OCI-LY7 (cell line): ENCODE data around the gene SLC25A17. TPM values are rescaled to one million over a fixed set of nuclear protein-coding genes. Genes with fewer than 3 reads are reported as not detected.
A peak's percentile ranks its signal among the peaks of the same experiment; 100 is the strongest.

Source experiments
- BruUV-seq: library from RNA; stranded (reverse); fragments of 400-500 nt; replicated peaks from 2 replicates; lab custom pipeline; 2021; lab: Mats Ljungman, UMichigan
- CTCF ChIA-PET: fragments of 300-600 bp; sonication (Branson Sonifier 250); formaldehyde crosslinking; loops from one replicate; lab custom pipeline; 2022; ENCODE audit warnings: antibody characterized with exemption; ENCODE audit not compliant: unreplicated experiment; lab: Charles Lee
- POLR2A ChIA-PET: fragments of 300-600 bp; sonication (Branson Sonifier 250); formaldehyde crosslinking; loops from one replicate; lab custom pipeline; 2022; ENCODE audit warnings: antibody characterized with exemption; lab: Charles Lee
- DNase-seq: peaks from one replicate; pipeline ENCODE4 v3.0.0-alpha.2; 2015; ENCODE audit warnings: low spot score
- H2AFZ ChIP-seq: fragments of 200-600 bp; sonication (generic), shearing (Covaris generic); 2 replicates; pipeline ENCODE4 v1.6.1; 2014; ENCODE audit warnings: mild to moderate bottlenecking, antibody characterized with exemption, low read length, moderate library complexity
- H3K27ac ChIP-seq: fragments of 200-600 bp; sonication (generic); 2 replicates; pipeline ENCODE4 v1.5.1; 2014; ENCODE audit warnings: mixed run types, low read depth, mild to moderate bottlenecking, moderate library complexity, low read length, inconsistent platforms; ENCODE audit not compliant: poor library complexity, severe bottlenecking
- H3K36me3 ChIP-seq: fragments of 200-600 bp; sonication (generic); 2 replicates; pipeline ENCODE4 v1.6.1; 2014; ENCODE audit warnings: mild to moderate bottlenecking, antibody characterized with exemption, low read length, moderate library complexity, mixed read lengths; ENCODE audit not compliant: insufficient read depth
- H3K4me1 ChIP-seq: fragments of 200-600 bp; sonication (generic); 2 replicates; pipeline ENCODE4 v1.5.1; 2014; ENCODE audit warnings: mild to moderate bottlenecking, low read length; ENCODE audit not compliant: insufficient read depth, poor library complexity, severe bottlenecking
- H3K4me2 ChIP-seq: fragments of 200-600 bp; sonication (generic); 2 replicates; pipeline ENCODE4 v1.6.1; 2014; ENCODE audit warnings: mild to moderate bottlenecking, low read length
- H3K4me3 ChIP-seq: fragments of 200-600 bp; sonication (generic); 2 replicates; pipeline ENCODE4 v1.5.1; 2014; ENCODE audit warnings: mild to moderate bottlenecking, low read depth, low read length; ENCODE audit not compliant: poor library complexity, severe bottlenecking
- H3K79me2 ChIP-seq: fragments of 200-600 bp; sonication (generic); 2 replicates; pipeline ENCODE4 v1.6.1; 2016; ENCODE audit warnings: low read depth, mild to moderate bottlenecking, low read length, moderate library complexity, mixed read lengths; ENCODE audit not compliant: insufficient read depth
- H3K9me2 ChIP-seq: fragments of 200-600 bp; sonication (generic); 2 replicates; pipeline ENCODE4 v1.6.1; 2016; ENCODE audit warnings: mild to moderate bottlenecking, low read length, mixed read lengths; ENCODE audit not compliant: insufficient read depth
- H3K9me3 ChIP-seq: fragments of 200-600 bp; sonication (generic); 2 replicates; pipeline ENCODE4 v1.6.1; 2014; ENCODE audit warnings: mild to moderate bottlenecking, mixed run types, low read length, mixed read lengths
- H4K20me1 ChIP-seq: fragments of 200-600 bp; sonication (generic); 2 replicates; pipeline ENCODE4 v1.6.1; 2014; ENCODE audit warnings: mild to moderate bottlenecking, antibody characterized with exemption, low read length, moderate library complexity, mixed read lengths; ENCODE audit not compliant: insufficient read depth
- CTCF ChIP-seq: fragments of 200-600 bp; sonication (generic); conservative IDR thresholded peaks from 2 replicates; pipeline ENCODE4 v1.5.1; 2014; ENCODE audit warnings: mild to moderate bottlenecking, antibody characterized with exemption, low read length, moderate library complexity, mixed read lengths
- EZH2phosphoT487 ChIP-seq: fragments of 200-600 bp; sonication (generic); IDR thresholded peaks from 2 replicates; pipeline ENCODE4 v1.6.1; 2018; ENCODE audit warnings: low read depth, borderline replicate concordance, mild to moderate bottlenecking, mixed run types, antibody characterized with exemption, low read length, moderate library complexity, mixed read lengths
- intact Hi-C: fragments of 100-400 bp; cut with micrococcal nuclease; formaldehyde crosslinking; loops from one replicate; pipeline ENCODE4 v1.10.0; 2022; ENCODE audit not compliant: unreplicated experiment
- total RNA-seq, 2 experiments: library from RNA; depleted of rRNA in 1 of 2; stranded (reverse); fragments of >200 nt in 1 of 2; shearing (Covaris generic) in 1 of 2; gene quantifications; 2 replicates each; pipeline ENCODE4 v1.2.3, GENCODE V29; 2014 to 2022

Gene SLC25A17
- total RNA-seq, 2 experiments from 2014 or later: 25.9 to 37.9 TPM

GRCh38 chr22:40729284-40729683 lies 89.9 kb downstream of the SLC25A17 start:
- Histone ChIP-seq H3K4me2 (no peak overlapping the region), H2AFZ (peak overlapping the region; percentile 76; the same call in 1 of the 2 replicates), H3K9me2 (no peaks in the 10 kb centered on the region), H3K4me3 (no peak overlapping the region), H3K27ac (no peak overlapping the region), H3K4me1 (peaks cover 41% of the 10 kb centered on the region), H4K20me1 (no peaks in the 10 kb centered on the region), H3K36me3 (no peaks in the 10 kb centered on the region), H3K9me3 (no peaks in the 10 kb centered on the region), H3K79me2 (no peaks in the 10 kb centered on the region)
- no peak for TF ChIP-seq CTCF
- no peak for TF ChIP-seq EZH2phosphoT487
- BruUV-seq: no TSS peak
- no peak for DNase-seq
- ChIA-PET CTCF (no interaction called here), POLR2A (interaction anchor here (0.6 to 1.3 kb wide), 2 partner anchors 18 to 93 kb away, joined by 3 to 4 read pairs; no protein-coding TSS in a partner anchor)
- intact Hi-C loops: no loop called here

DNA sequence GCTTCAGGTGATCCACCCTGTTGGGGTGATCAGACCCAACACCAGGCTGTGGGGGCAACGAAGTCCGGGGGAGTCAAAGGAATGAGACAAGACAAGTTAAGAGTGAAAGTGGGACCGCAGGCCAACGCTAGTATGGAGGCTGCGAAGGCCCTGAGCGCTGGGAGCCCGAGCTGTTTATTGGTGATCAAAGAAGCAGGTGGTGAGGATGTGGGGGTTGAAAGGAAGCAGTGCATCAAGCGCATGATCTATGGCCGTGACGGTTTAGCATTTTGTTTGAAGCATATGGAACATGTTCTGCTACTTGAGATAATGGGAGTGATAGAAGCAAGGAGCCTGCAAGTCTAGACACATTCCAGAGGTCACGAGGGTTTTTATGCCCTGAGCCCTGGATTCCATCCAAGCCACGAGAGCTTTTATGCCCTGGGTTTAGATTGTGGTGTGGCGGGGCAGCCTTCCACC lies 90.4 kb downstream of the SLC25A17 start:
- Histone ChIP-seq H3K4me3 (no peak overlapping the region), H4K20me1 (no peaks in the 10 kb centered on the region), H3K9me2 (no peaks in the 10 kb centered on the region), H2AFZ (peak overlapping the region; percentile 76; the same call in 1 of the 2 replicates), H3K79me2 (no peaks in the 10 kb centered on the region), H3K9me3 (no peaks in the 10 kb centered on the region), H3K4me2 (peak overlapping the region; percentile 24; the same call in 1 of the 2 replicates), H3K36me3 (no peaks in the 10 kb centered on the region), H3K4me1 (peaks cover 41% of the 10 kb centered on the region), H3K27ac (no peak overlapping the region)
- ChIA-PET POLR2A (interaction anchor here (1.3 kb wide), 1 partner anchor 17 kb away, joined by 3 read pairs; no protein-coding TSS in a partner anchor), CTCF (no interaction called here)
- no TSS peak for BruUV-seq
- DNase-seq: peak; percentile 61
- TF ChIP-seq CTCF (no peak), EZH2phosphoT487 (no peak)
- intact Hi-C loops: no loop called here

DNA sequence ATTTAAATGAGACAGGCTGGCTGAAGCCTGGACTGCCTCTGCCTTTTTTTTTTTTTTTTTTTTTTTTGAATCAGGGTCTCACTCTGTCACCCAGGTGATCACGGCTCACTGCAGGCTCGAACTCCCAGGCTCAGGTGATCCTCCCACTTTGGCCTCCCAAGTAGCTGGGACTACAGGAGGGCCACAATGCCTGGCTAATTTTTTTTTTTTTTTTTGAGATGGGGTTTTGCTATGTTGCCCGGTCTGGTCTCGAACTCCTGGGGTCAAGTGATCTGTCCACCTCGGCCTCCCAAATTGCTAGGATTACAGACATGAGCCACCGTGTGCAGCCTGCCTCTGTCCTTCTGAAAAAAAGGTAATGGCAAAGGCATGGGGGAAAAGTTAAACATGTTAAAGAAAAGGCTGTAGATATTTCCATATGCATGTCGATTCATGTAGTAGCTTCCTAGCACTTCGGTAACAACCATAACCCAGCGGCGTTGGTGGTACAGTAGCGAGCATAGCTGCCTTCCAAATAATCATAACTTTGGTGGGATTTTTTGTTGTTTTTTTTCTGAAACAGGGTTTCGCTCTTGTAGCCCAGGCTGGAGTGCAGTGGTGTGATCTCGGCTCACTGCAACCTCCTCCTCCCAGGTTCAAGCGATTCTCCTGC lies 91.1 kb downstream of the SLC25A17 start:
- no peak for TF ChIP-seq EZH2phosphoT487
- TF ChIP-seq CTCF: no peak
- intact Hi-C loops: no loop called here
- Histone ChIP-seq H3K4me3 (no peak overlapping the region), H3K79me2 (no peaks in the 10 kb centered on the region), H3K36me3 (no peaks in the 10 kb centered on the region), H4K20me1 (no peaks in the 10 kb centered on the region), H3K4me2 (no peak overlapping the region), H3K27ac (no peak overlapping the region), H3K9me3 (no peaks in the 10 kb centered on the region), H2AFZ (peak overlapping the region; percentile 76), H3K9me2 (no peaks in the 10 kb centered on the region), H3K4me1 (peaks cover 39% of the 10 kb centered on the region)
- BruUV-seq: no TSS peak
- POLR2A ChIA-PET: interaction anchor here (0.7 to 1.3 kb wide), 2 partner anchors 17 to 114 kb away, joined by 3 to 6 read pairs; no protein-coding TSS in a partner anchor
- DNase-seq: no peak
- CTCF ChIA-PET: no interaction called here
